Measurements from ENCODE around the gene FUT8. TPM values are rescaled to one million over a fixed set of nuclear protein-coding genes. Genes with fewer than 3 reads are reported as not detected.

The FUT8 gene
- total and polyA plus RNA-seq, 2 of the 8 experiments (the other 6 are each of a cell fraction or from before 2014, with no cell fraction given) = 10.5 to 25.1 TPM

- H4K91ac ChIP-seq (replicated peaks; ENCODE audit: insufficient read length, low read length) = no peak overlapping the region
- 100% methylated on average over 1 of the region's 1 CpG; no CpG with 5 or more reads in 1 of the 2 experiments for WGBS, 2 experiments (ENCODE audit: extremely low coverage in 1 of 2, insufficient coverage in 1 of 2, insufficient read length in 1 of 2, insufficient replicate concordance in 2 of 2, low coverage in 1 of 2, low lambda C conversion rate in 2 of 2, missing lambda C conversion rate in 1 of 2)
- no peak overlapping the region for H2BK12ac ChIP-seq (ENCODE audit: low read depth, low read length)
- H4K5ac ChIP-seq (ENCODE audit: insufficient read length, low read depth, low read length) = no peak overlapping the region
- no peak overlapping the region for H2AFZ ChIP-seq (ENCODE audit: low read length)
- no peak overlapping the region for H2BK20ac ChIP-seq (ENCODE audit: low read length)
- ChIA-PET POLR2A (ENCODE audit: partially characterized antibody) (no interaction called here), CTCF (ENCODE audit: partially characterized antibody) (no interaction called here)
- 0 out of 7 replicates have a peak, but pooled peaks cover 0 to 2% (median 0%) of the 10 kb centered on the region in 4 experiments for H3K4me1 ChIP-seq (replicated peaks in 1 of 4; ENCODE audit: control insufficient read depth in 3 of 4, insufficient read depth in 4 of 4, low read length in 3 of 4)
- no peaks in the 10 kb centered on the region for H3K79me1 ChIP-seq (ENCODE audit: low read depth, low read length)
- H3K23ac ChIP-seq (ENCODE audit: insufficient read length) = no peak overlapping the region
- no peak overlapping the region for H2BK120ac ChIP-seq (replicated peaks; ENCODE audit: low read depth, low read length)
- no peak overlapping the region for H3K27ac ChIP-seq (ENCODE audit: low read depth, low read length)
- no peak overlapping the region for H3K4ac ChIP-seq (replicated peaks; ENCODE audit: insufficient read length, low read depth, low read length)
- H3K36me3 ChIP-seq (ENCODE audit: control insufficient read depth in 2 of 4, insufficient read depth in 4 of 4, low read length in 3 of 4) = no peaks in the 10 kb centered on the region
- no peak for FAIRE-seq
- H2BK15ac ChIP-seq (ENCODE audit: low read length) = no peak overlapping the region
- H3K56ac ChIP-seq (replicated peaks; ENCODE audit: insufficient read length, low read depth, low read length) = no peak overlapping the region
- no peak overlapping the region for H2AK5ac ChIP-seq (ENCODE audit: low read depth, low read length)
- no peaks in the 10 kb centered on the region; a peak in 1 of 4 replicates for H3K79me2 ChIP-seq (ENCODE audit: control insufficient read depth in 1 of 2, insufficient read depth in 2 of 2, low read length in 2 of 2)
- TF ChIP-seq CREB1 (IDR thresholded peaks at IDR 0.05) = no peak
- no peak for DNase-seq (ENCODE audit: low read depth in 1 of 2, low spot score in 2 of 2)
- no peak overlapping the region for H3K14ac ChIP-seq (ENCODE audit: insufficient read length)
- no peaks in the 10 kb centered on the region for H3K23me2 ChIP-seq (ENCODE audit: low read depth, low read length)
- H4K8ac ChIP-seq (ENCODE audit: extremely low read depth, insufficient read depth, low read length) = no peak overlapping the region
- H3K9ac ChIP-seq (replicated peaks in 1 of 4; ENCODE audit: extremely low read depth in 1 of 4, low read depth in 3 of 4, low read length in 3 of 4) = no peak overlapping the region
- H3K9me3 ChIP-seq (ENCODE audit: insufficient read depth in 2 of 2, low read depth in 1 of 2, low read length in 1 of 2) = no peaks in the 10 kb centered on the region
- no peaks in the 10 kb centered on the region for H4K20me1 ChIP-seq (replicated peaks in 1 of 2; ENCODE audit: control insufficient read depth in 1 of 2, insufficient read depth in 2 of 2, low read length in 2 of 2)
- H3K18ac ChIP-seq (ENCODE audit: extremely low read depth, low read length) = no peak overlapping the region
- no peak overlapping the region for H3K4me3 ChIP-seq (ENCODE audit: extremely low read depth in 1 of 4, insufficient read depth in 2 of 4, low read depth in 3 of 4, low read length in 4 of 4)
- H2BK5ac ChIP-seq (ENCODE audit: low read depth, low read length) = no peak overlapping the region
- H3K4me2 ChIP-seq (ENCODE audit: insufficient read depth in 1 of 2, low read depth in 2 of 2, low read length in 2 of 2) = no peak overlapping the region
- H3K27me3 ChIP-seq (replicated peaks in 1 of 4; ENCODE audit: control insufficient read depth in 3 of 4, extremely low read depth in 1 of 4, insufficient read depth in 3 of 4, low read length in 3 of 4) = no peaks in the 10 kb centered on the region
These were observed 153.4 kb downstream of the FUT8 start for GRCh38 chr14:65565948-65566347.

Data from H1 (cell line).